DOHH2 (cell line): Measurements from ENCODE around the gene EPB41.
"Not testable (repeated sequence)": the region's sequence is repeated elsewhere in the genome, so short reads cannot be mapped to it uniquely, and the experiment has no call there.

ENCODE experiments used
- H3F3A ChIP-seq: fragments of 200-600 bp; sonication (generic), shearing (Covaris generic); 2 replicates; pipeline ENCODE4 v1.6.0; 2016; ENCODE audit warnings: antibody characterized with exemption, mild to moderate bottlenecking; ENCODE audit not compliant: control insufficient read depth, insufficient read depth
- H3K27ac ChIP-seq: fragments of 200-600 bp; sonication (generic); 2 replicates; pipeline ENCODE4 v1.5.1; 2014; ENCODE audit warnings: low read depth, mild to moderate bottlenecking, low read length, moderate library complexity
- H3K27me3 ChIP-seq: fragments of 200-600 bp; sonication (generic); 2 replicates; pipeline ENCODE4 v1.6.1; 2014; ENCODE audit warnings: mild to moderate bottlenecking, low read length, mixed read lengths; ENCODE audit not compliant: control insufficient read depth
- H3K36me3 ChIP-seq: fragments of 200-600 bp; sonication (generic); 2 replicates; pipeline ENCODE4 v1.6.1; 2014; ENCODE audit warnings: mild to moderate bottlenecking, low read length, moderate library complexity, mixed read lengths; ENCODE audit not compliant: control insufficient read depth
- H3K4me1 ChIP-seq: fragments of 200-600 bp; sonication (generic); 2 replicates; pipeline ENCODE4 v1.6.1; 2014; ENCODE audit warnings: mild to moderate bottlenecking, low read length, mixed read lengths; ENCODE audit not compliant: control insufficient read depth
- H3K4me2 ChIP-seq: fragments of 200-600 bp; sonication (generic); 2 replicates; pipeline ENCODE4 v1.6.0; 2014; ENCODE audit warnings: mild to moderate bottlenecking, low read length, moderate library complexity
- H3K4me3 ChIP-seq: fragments of 200-600 bp; sonication (generic); 2 replicates; pipeline ENCODE4 v1.5.1; 2014; ENCODE audit warnings: mild to moderate bottlenecking, low read length, mixed read lengths
- H3K79me2 ChIP-seq: fragments of 200-600 bp; sonication (generic); 2 replicates; pipeline ENCODE4 v1.6.1; 2014; ENCODE audit warnings: mild to moderate bottlenecking, low read length, mixed read lengths; ENCODE audit not compliant: control insufficient read depth
- H3K9me2 ChIP-seq: fragments of 200-600 bp; sonication (generic); replicated peaks from 2 replicates; pipeline ENCODE4 v1.6.1; 2014; ENCODE audit warnings: mild to moderate bottlenecking, low read length, mixed read lengths; ENCODE audit not compliant: control insufficient read depth
- H3K9me3 ChIP-seq: fragments of 200-600 bp; sonication (generic); 2 replicates; pipeline ENCODE4 v1.6.1; 2014; ENCODE audit warnings: antibody characterized with exemption, low read length, mixed read lengths; ENCODE audit not compliant: control insufficient read depth, insufficient read depth
- H4K20me1 ChIP-seq: fragments of 200-600 bp; sonication (generic); 2 replicates; pipeline ENCODE4 v1.6.0; 2014; ENCODE audit warnings: low read depth, mild to moderate bottlenecking, antibody characterized with exemption, low read length, moderate library complexity; ENCODE audit not compliant: control insufficient read depth, insufficient read depth
- CTCF ChIP-seq: fragments of 200-600 bp; sonication (generic); IDR thresholded peaks from one replicate; pipeline ENCODE4 v1.5.1; 2014; ENCODE audit warnings: antibody characterized with exemption, mild to moderate bottlenecking, low read depth, low read length; ENCODE audit not compliant: poor library complexity, severe bottlenecking
- EZH2phosphoT487 ChIP-seq: fragments of 200-600 bp; sonication (generic); IDR thresholded peaks from 2 replicates; pipeline ENCODE4 v1.6.1; 2017; ENCODE audit warnings: borderline replicate concordance, mild to moderate bottlenecking, antibody characterized with exemption, low read length, moderate library complexity, mixed read lengths

Gene EPB41

DNA sequence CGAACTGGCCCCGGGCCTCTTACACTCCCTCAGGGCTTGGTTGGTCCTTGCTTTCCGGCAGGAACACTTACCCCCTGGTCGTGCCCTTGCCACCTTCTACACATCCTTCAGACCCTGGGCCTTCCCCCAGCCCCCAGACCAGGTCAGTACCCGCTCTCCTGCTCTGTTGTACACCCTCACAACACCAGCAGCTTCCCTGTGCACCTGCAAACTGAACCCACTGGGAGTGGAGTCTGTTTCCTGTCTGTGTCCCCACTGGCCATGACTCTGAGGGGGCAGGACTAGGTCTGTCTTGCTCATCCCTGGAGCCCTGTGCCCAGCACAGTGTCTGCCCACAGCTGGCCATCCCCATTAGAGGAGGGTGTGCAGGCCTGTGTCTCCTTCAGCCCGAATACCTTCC is 211.4 kb downstream of the EPB41 start:
- H3K9me2 ChIP-seq, result no peaks in the 10 kb centered on the region
- no peaks in the 10 kb centered on the region for H4K20me1 ChIP-seq
- no peaks in the 10 kb centered on the region for H3K79me2 ChIP-seq
- H3F3A ChIP-seq, result no peaks in the 10 kb centered on the region
- no peaks in the 10 kb centered on the region for H3K9me3 ChIP-seq
- H3K27ac ChIP-seq, result no peak overlapping the region
- peaks cover 48% of the 10 kb centered on the region for H3K27me3 ChIP-seq
- peaks cover 12% of the 10 kb centered on the region for H3K4me1 ChIP-seq
- H3K4me2 ChIP-seq, result no peak overlapping the region
- no peaks in the 10 kb centered on the region for H3K36me3 ChIP-seq
- no peak overlapping the region for H3K4me3 ChIP-seq
- TF ChIP-seq EZH2phosphoT487, result no peak
- TF ChIP-seq CTCF, result no peak

GRCh38 chr1:29126198-29126597 is 211.8 kb downstream of the EPB41 start:
- H3K4me1 ChIP-seq, result peaks cover 12% of the 10 kb centered on the region
- H3K36me3 ChIP-seq, result no peaks in the 10 kb centered on the region
- H3K27me3 ChIP-seq, result peaks cover 48% of the 10 kb centered on the region
- H3K9me2 ChIP-seq, result no peaks in the 10 kb centered on the region
- H4K20me1 ChIP-seq, result no peaks in the 10 kb centered on the region
- no peaks in the 10 kb centered on the region for H3K79me2 ChIP-seq
- no peak for TF ChIP-seq EZH2phosphoT487
- TF ChIP-seq CTCF, result no peak
- H3K9me3 ChIP-seq, result no peaks in the 10 kb centered on the region
- H3F3A ChIP-seq, result no peaks in the 10 kb centered on the region
- no peak overlapping the region for H3K4me3 ChIP-seq
- H3K4me2 ChIP-seq, result no peak overlapping the region
- no peak overlapping the region for H3K27ac ChIP-seq

DNA sequence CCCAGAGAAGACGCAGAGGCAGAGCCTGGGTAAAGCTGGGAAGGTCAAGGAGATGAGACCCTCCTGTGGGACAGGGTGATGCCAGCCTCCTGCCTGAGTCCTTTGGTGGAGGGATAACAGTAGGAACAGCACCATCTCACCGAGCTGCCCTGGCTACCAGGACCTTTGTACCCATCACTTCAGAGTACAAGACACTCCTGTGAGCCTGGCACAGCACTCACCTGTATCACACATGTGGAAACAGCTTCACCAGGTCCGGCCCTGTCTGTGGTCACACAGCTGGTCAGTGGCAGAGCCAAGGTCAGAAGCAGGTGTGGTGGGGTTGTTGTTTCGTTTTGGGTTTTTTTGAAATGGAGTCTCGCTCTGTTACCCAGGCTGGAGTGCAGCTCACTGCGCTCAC is 214.4 kb downstream of the EPB41 start:
- no peak overlapping the region for H3K27ac ChIP-seq
- peaks cover 7% of the 10 kb centered on the region for H3K4me1 ChIP-seq
- no peaks in the 10 kb centered on the region for H3F3A ChIP-seq
- H3K36me3 ChIP-seq, result no peaks in the 10 kb centered on the region
- H3K9me3 ChIP-seq, result no peaks in the 10 kb centered on the region
- TF ChIP-seq EZH2phosphoT487 (no peak), CTCF (no peak)
- no peaks in the 10 kb centered on the region for H3K79me2 ChIP-seq
- peaks cover 29% of the 10 kb centered on the region for H3K27me3 ChIP-seq
- no peak overlapping the region for H3K4me3 ChIP-seq
- H3K4me2 ChIP-seq, result no peak overlapping the region
- H4K20me1 ChIP-seq, result no peaks in the 10 kb centered on the region
- no peaks in the 10 kb centered on the region for H3K9me2 ChIP-seq

- Histone ChIP-seq H3K4me2 (no peak overlapping the region), H3K27me3 (peaks cover 18% of the 10 kb centered on the region), H3K9me3 (no peaks in the 10 kb centered on the region), H3K36me3 (no peaks in the 10 kb centered on the region), H3K9me2 (no peaks in the 10 kb centered on the region), H3K4me3 (no peak overlapping the region), H3K27ac (no peak overlapping the region), H3K4me1 (no peaks in the 10 kb centered on the region), H3K79me2 (no peaks in the 10 kb centered on the region), H3F3A (no peaks in the 10 kb centered on the region), H4K20me1 (no peaks in the 10 kb centered on the region)
- no peak for TF ChIP-seq EZH2phosphoT487
- TF ChIP-seq CTCF, result no peak
Observed at GRCh38 chr1:29129916-29130315, 215.5 kb downstream of the EPB41 start.

GRCh38 chr1:29131056-29131455 is 216.7 kb downstream of the EPB41 start:
- H3K4me1 ChIP-seq, H3F3A ChIP-seq, H4K20me1 ChIP-seq, H3K27me3 ChIP-seq, H3K79me2 ChIP-seq, H3K4me3 ChIP-seq, H3K36me3 ChIP-seq, H3K4me2 ChIP-seq, H3K27ac ChIP-seq, H3K9me2 ChIP-seq, H3K9me3 ChIP-seq: not testable (repeated sequence)
